Liver (tissue), 9 donors: ENCODE measurements around the gene MEIS3. TPM values are rescaled to one million over a fixed set of nuclear protein-coding genes. Genes with fewer than 3 reads are reported as not detected.

Source experiments
- DNase-seq: peaks from one replicate; pipeline ENCODE4 v3.0.0-alpha.2; 2017; ENCODE audit warnings: low spot score
- H3K27ac ChIP-seq, 2 donors: one replicate each; pipeline ENCODE4 v1.7.0; 2013; ENCODE audit warnings: inconsistent platforms in 2 of 2, low read length in 2 of 2, control low read depth in 1 of 2, low read depth in 1 of 2, mild to moderate bottlenecking in 1 of 2
- H3K27me3 ChIP-seq, 4 donors: one replicate each; pipeline versions ENCODE4 v1.6.1 to v1.7.0; 2013; ENCODE audit warnings: low read length in 3 of 4, inconsistent platforms in 1 of 4, mild to moderate bottlenecking in 1 of 4, moderate library complexity in 1 of 4; ENCODE audit not compliant: control insufficient read depth in 4 of 4, insufficient read depth in 4 of 4
- H3K36me3 ChIP-seq, 4 donors: one replicate each; pipeline versions ENCODE4 v1.6.1 to v1.7.0; 2013; ENCODE audit warnings: low read length in 3 of 4, mild to moderate bottlenecking in 3 of 4, low read depth in 1 of 4, moderate library complexity in 1 of 4; ENCODE audit not compliant: control insufficient read depth in 4 of 4, insufficient read depth in 3 of 4
- H3K4me1 ChIP-seq, 4 donors: one replicate each; pipeline versions ENCODE4 v1.6.1 to v1.7.0; 2013; ENCODE audit warnings: low read length in 3 of 4, mild to moderate bottlenecking in 3 of 4, moderate library complexity in 1 of 4; ENCODE audit not compliant: control insufficient read depth in 4 of 4, insufficient read depth in 4 of 4
- H3K4me3 ChIP-seq, 3 donors: one replicate each; pipeline versions ENCODE4 v1.6.1 to v1.7.0; 2013; ENCODE audit warnings: low read length in 3 of 3, control low read depth in 1 of 3, low read depth in 1 of 3, mild to moderate bottlenecking in 1 of 3
- H3K9ac ChIP-seq, 2 donors: one replicate each; pipeline ENCODE4 v1.7.0; 2013; ENCODE audit warnings: low read length in 2 of 2, mild to moderate bottlenecking in 2 of 2, moderate library complexity in 2 of 2, control low read depth in 1 of 2, low read depth in 1 of 2
- H3K9me3 ChIP-seq, 4 donors: one replicate each; pipeline versions ENCODE4 v1.6.1 to v1.7.0; 2013; ENCODE audit warnings: low read length in 3 of 4; ENCODE audit not compliant: control insufficient read depth in 4 of 4
- ATF3 ChIP-seq: IDR thresholded peaks from 2 replicates; pipeline ENCODE4 v1.6.1; 2016; ENCODE audit warnings: antibody characterized with exemption
- CTCF ChIP-seq: fragments of 150-350 bp; IDR thresholded peaks from 2 replicates; pipeline ENCODE4 v1.5.1; 2017; ENCODE audit warnings: improper control_type of control experiment, low read depth, low read length; ENCODE audit not compliant: missing input control
- EGR1 ChIP-seq, 2 donors: IDR thresholded peaks; 2 replicates each; pipeline ENCODE4 v1.6.1; 2016 to 2018; ENCODE audit warnings: antibody characterized with exemption in 2 of 2, low read depth in 2 of 2
- FOXA1 ChIP-seq: IDR thresholded peaks from 2 replicates; pipeline ENCODE4 v1.6.1; 2016; ENCODE audit warnings: antibody characterized with exemption
- FOXA2 ChIP-seq: IDR thresholded peaks from 2 replicates; pipeline ENCODE4 v1.6.1; 2016; ENCODE audit warnings: antibody characterized with exemption
- GABPA ChIP-seq, 2 donors: IDR thresholded peaks in 1 of 2; conservative IDR thresholded peaks in 1 of 2; 2 replicates each; pipeline ENCODE4 v1.6.1; 2016; ENCODE audit warnings: antibody characterized with exemption in 2 of 2, mild to moderate bottlenecking in 1 of 2, moderate library complexity in 1 of 2
- HNF4A ChIP-seq, 2 donors: conservative IDR thresholded peaks; 2 replicates each; pipeline ENCODE4 v1.6.1; 2016; ENCODE audit warnings: antibody characterized with exemption in 2 of 2, mild to moderate bottlenecking in 2 of 2
- HNF4G ChIP-seq: IDR thresholded peaks from 2 replicates; pipeline ENCODE4 v1.6.1; 2016; ENCODE audit warnings: antibody characterized with exemption
- JUND ChIP-seq, 2 donors: IDR thresholded peaks; 2 replicates each; pipeline ENCODE4 v1.6.1; 2016; ENCODE audit warnings: antibody characterized with exemption in 2 of 2
- MAX ChIP-seq: IDR thresholded peaks from 2 replicates; pipeline ENCODE4 v1.6.1; 2016; ENCODE audit warnings: antibody characterized with exemption
- NR2F2 ChIP-seq: IDR thresholded peaks from 2 replicates; pipeline ENCODE4 v1.6.1; 2016; ENCODE audit warnings: antibody characterized with exemption
- REST ChIP-seq: IDR thresholded peaks from 2 replicates; pipeline ENCODE4 v1.6.1; 2016; ENCODE audit warnings: antibody characterized with exemption, mild to moderate bottlenecking
- RXRA ChIP-seq, 2 donors: IDR thresholded peaks; 2 replicates each; pipeline ENCODE4 v1.6.1; 2017 to 2018; ENCODE audit warnings: antibody characterized with exemption in 2 of 2, mild to moderate bottlenecking in 1 of 2
- SP1 ChIP-seq: IDR thresholded peaks from 2 replicates; pipeline ENCODE4 v1.6.1; 2018; ENCODE audit warnings: antibody characterized with exemption, mild to moderate bottlenecking
- TAF1 ChIP-seq: conservative IDR thresholded peaks from 2 replicates; pipeline ENCODE4 v1.6.1; 2016; ENCODE audit warnings: antibody characterized with exemption, mild to moderate bottlenecking
- YY1 ChIP-seq: IDR thresholded peaks from 2 replicates; pipeline ENCODE4 v1.6.1; 2016; ENCODE audit warnings: antibody characterized with exemption, mild to moderate bottlenecking
- ZBTB33 ChIP-seq: IDR thresholded peaks from 2 replicates; pipeline ENCODE4 v1.6.1; 2016; ENCODE audit warnings: antibody characterized with exemption
- WGBS: extraction: QIAGEN DNeasy Blood & Tissue Kit; methylation state at CpG from one replicate; pipeline ENCODE4 v1.1.7; 2013; 5-methylcytosine and 5-hydroxymethylcytosine counted together
- polyA plus RNA-seq, 2 donors: library from polyadenylated mRNA; stranded (reverse) in 1 of 2; unstranded in 1 of 2; fragments of 200-250 nt in 1 of 2; fragments of >200 nt in 1 of 2; fragmentation: Nextera tagmentation in 1 of 2; extraction: Ambion mirVana in 1 of 2; gene quantifications; one replicate each; pipeline versions ENCODE4 v1.2.1 to v1.2.3, GENCODE V29; 2013 to 2015
- total RNA-seq, 2 donors: library from RNA; depleted of rRNA; stranded (reverse); fragments of >200 nt; gene quantifications; one replicate each; pipeline ENCODE4 v1.2.3, GENCODE V29; 2014
- donor health status: healthy.
- donor health status: healthy.
- donor health status: healthy.
- donor health status: healthy.
- donor health status: healthy.

MEIS3 gene
- total and polyA plus RNA-seq, 4 donors = 0.50 to 1.3 (median 0.89) TPM

GRCh38 chr19:47372603-47373002 is 46.7 kb downstream of the MEIS3 start:
- Histone ChIP-seq H3K36me3 (peaks cover 5 to 47% (median 28%) of the 10 kb centered on the region in 4 donors), H3K27me3 (no peaks in the 10 kb centered on the region), H3K27ac (no peak overlapping the region), H3K9me3 (no peaks in the 10 kb centered on the region), H3K9ac (no peak overlapping the region), H3K4me1 (peaks cover 7 to 16% (median 12%) of the 10 kb centered on the region in 4 donors), H3K4me3 (no peak overlapping the region)
- WGBS = 96% methylated on average over 22 of the region's 22 CpGs
- TF ChIP-seq GABPA (IDR thresholded peaks at IDR 0.05 in 1 of 2, conservative IDR thresholded peaks at IDR 0.05 in 1 of 2) (no peak), TAF1 (no peak), FOXA1 (no peak), YY1 (no peak), ZBTB33 (no peak), ATF3 (no peak), RXRA (IDR thresholded peaks at IDR 0.05) (no peak), FOXA2 (no peak), HNF4G (no peak), CTCF (no peak)
- DNase-seq = no peak

- peaks cover 5 to 50% (median 28%) of the 10 kb centered on the region in 4 donors for H3K36me3 ChIP-seq
- H3K27ac ChIP-seq = no peak overlapping the region
- H3K9ac ChIP-seq = no peak overlapping the region
- H3K9me3 ChIP-seq = no peaks in the 10 kb centered on the region
- peaks cover 2 to 4% (median 2%) of the 10 kb centered on the region in 4 donors for H3K4me1 ChIP-seq
- DNase-seq = no peak
- no peak overlapping the region for H3K4me3 ChIP-seq
- WGBS = 95% methylated on average over 9 of the region's 9 CpGs
- TF ChIP-seq CTCF = no peak
- no peak for TF ChIP-seq YY1
- TF ChIP-seq RXRA (IDR thresholded peaks at IDR 0.05) = no peak
- no peak for TF ChIP-seq HNF4A (conservative IDR thresholded peaks at IDR 0.05)
- no peak for TF ChIP-seq FOXA1
- no peak for TF ChIP-seq JUND (IDR thresholded peaks at IDR 0.05)
- no peak for TF ChIP-seq ZBTB33
- TF ChIP-seq GABPA (IDR thresholded peaks at IDR 0.05 in 1 of 2, conservative IDR thresholded peaks at IDR 0.05 in 1 of 2) = no peak
- TF ChIP-seq ATF3 = no peak
- no peak for TF ChIP-seq HNF4G
- TF ChIP-seq MAX = no peak
- no peak for TF ChIP-seq FOXA2
- no peak for TF ChIP-seq REST
- TF ChIP-seq EGR1 (IDR thresholded peaks at IDR 0.05; ENCODE audit: low read depth in 2 of 2) = no peak
- TF ChIP-seq TAF1 = no peak
- no peak for TF ChIP-seq SP1
- TF ChIP-seq NR2F2 = no peak
- no peaks in the 10 kb centered on the region for H3K27me3 ChIP-seq
Measured at GRCh38 chr19:47371261-47371660, 48.1 kb downstream of the MEIS3 start.
